Measurements from ENCODE around the gene PHYHD1. TPM values are rescaled to one million over a fixed set of nuclear protein-coding genes. Genes with fewer than 3 reads are reported as not detected.

Gene PHYHD1
- total and polyA plus RNA-seq, 7 donors = 11.0 to 45.0 (median 26.9) TPM

- DNase-seq (no peak), ATAC-seq (no peak)
- no peaks in the 10 kb centered on the region for H3K9me3 ChIP-seq
- intact Hi-C loops (cut with DNase I) = no loop called here
- H3K4me3 ChIP-seq = no peak overlapping the region
- no peak overlapping the region for H3K27ac ChIP-seq
- no peaks in the 10 kb centered on the region for H3K27me3 ChIP-seq (ENCODE audit: insufficient read depth in 3 of 3, low read length in 2 of 3)
- no peak for TF ChIP-seq CTCF (IDR thresholded peaks at IDR 0.05)
- peaks cover 19% of the 10 kb centered on the region for H3K4me1 ChIP-seq
- peaks cover 8 to 48% of the 10 kb centered on the region in 2 donors for H3K36me3 ChIP-seq (ENCODE audit: insufficient read depth in 1 of 2, low read depth in 1 of 2)
- WGBS, 3 donors = 96 to 100% (median 98%) methylated on average over 3 of the region's 3 CpGs
Observed at GRCh38 chr9:128887049-128887448, 33.7 kb upstream of the PHYHD1 start.

GRCh38 chr9:128887914-128888350 lies 32.9 kb upstream of the PHYHD1 start:
- Histone ChIP-seq H3K27me3 (ENCODE audit: insufficient read depth in 3 of 3, low read length in 2 of 3) (no peaks in the 10 kb centered on the region), H3K27ac (no peak overlapping the region), H3K36me3 (ENCODE audit: insufficient read depth in 1 of 2, low read depth in 1 of 2) (peaks cover 8 to 54% of the 10 kb centered on the region in 2 donors), H3K9me3 (no peaks in the 10 kb centered on the region), H3K4me3 (no peak overlapping the region), H3K4me1 (peaks cover 27% of the 10 kb centered on the region)
- intact Hi-C loops (cut with DNase I) = no loop called here
- no peak for DNase-seq
- WGBS, 3 donors = 25 to 38% (median 37%) methylated on average over 9 of the region's 9 CpGs
- ATAC-seq = no peak
- TF ChIP-seq CTCF (IDR thresholded peaks at IDR 0.05) = no peak

GRCh38 chr9:128891321-128892220 lies 29.2 kb upstream of the PHYHD1 start:
- Histone ChIP-seq H3K27me3 (ENCODE audit: insufficient read depth in 3 of 3, low read length in 2 of 3) (no peaks in the 10 kb centered on the region), H3K9me3 (no peaks in the 10 kb centered on the region), H3K4me1 (peaks cover 12% of the 10 kb centered on the region), H3K27ac (peak overlapping the region; percentile 37), H3K4me3 (no peak overlapping the region), H3K36me3 (ENCODE audit: insufficient read depth in 1 of 2, low read depth in 1 of 2) (peaks cover 8 to 76% of the 10 kb centered on the region in 2 donors)
- TF ChIP-seq CTCF (IDR thresholded peaks at IDR 0.05) = no peak
- intact Hi-C loops (cut with DNase I) = no loop called here
- peak in 1 of 4 donors; percentile 7 for ATAC-seq
- no peak for DNase-seq
- 75 to 79% (median 79%) methylated on average over 15 of the region's 15 CpGs for WGBS, 3 donors

- H3K36me3 ChIP-seq (ENCODE audit: insufficient read depth in 1 of 2, low read depth in 1 of 2) = peaks cover 8 to 76% of the 10 kb centered on the region in 2 donors
- TF ChIP-seq CTCF (IDR thresholded peaks at IDR 0.05) = no peak
- H3K4me3 ChIP-seq = peak overlapping the region; percentile 25
- ATAC-seq = peak; percentile 80 to 92 (median 88)
- no peaks in the 10 kb centered on the region for H3K9me3 ChIP-seq
- WGBS, 3 donors = 44 to 57% (median 47%) methylated on average over 16 to 17 of the region's 17 CpGs
- peaks cover 12% of the 10 kb centered on the region for H3K4me1 ChIP-seq
- DNase-seq = peak; percentile 87 to 92
- peak overlapping the region; percentile 71 for H3K27ac ChIP-seq
- intact Hi-C loops (cut with DNase I) = no loop called here
- H3K27me3 ChIP-seq (ENCODE audit: insufficient read depth in 3 of 3, low read length in 2 of 3) = no peaks in the 10 kb centered on the region
Observed at GRCh38 chr9:128892221-128892921, 28.4 kb upstream of the PHYHD1 start.

All from psoas muscle (tissue), 8 donors.